ENCODE data around the gene KRTCAP3. TPM values are rescaled to one million over a fixed set of nuclear protein-coding genes. Genes with fewer than 3 reads are reported as not detected.

Gene KRTCAP3
- polyA plus RNA-seq, 1 donor (not counting 4 experiments of a cell fraction or from before 2014, with no cell fraction given) = 14.7 TPM

DNA sequence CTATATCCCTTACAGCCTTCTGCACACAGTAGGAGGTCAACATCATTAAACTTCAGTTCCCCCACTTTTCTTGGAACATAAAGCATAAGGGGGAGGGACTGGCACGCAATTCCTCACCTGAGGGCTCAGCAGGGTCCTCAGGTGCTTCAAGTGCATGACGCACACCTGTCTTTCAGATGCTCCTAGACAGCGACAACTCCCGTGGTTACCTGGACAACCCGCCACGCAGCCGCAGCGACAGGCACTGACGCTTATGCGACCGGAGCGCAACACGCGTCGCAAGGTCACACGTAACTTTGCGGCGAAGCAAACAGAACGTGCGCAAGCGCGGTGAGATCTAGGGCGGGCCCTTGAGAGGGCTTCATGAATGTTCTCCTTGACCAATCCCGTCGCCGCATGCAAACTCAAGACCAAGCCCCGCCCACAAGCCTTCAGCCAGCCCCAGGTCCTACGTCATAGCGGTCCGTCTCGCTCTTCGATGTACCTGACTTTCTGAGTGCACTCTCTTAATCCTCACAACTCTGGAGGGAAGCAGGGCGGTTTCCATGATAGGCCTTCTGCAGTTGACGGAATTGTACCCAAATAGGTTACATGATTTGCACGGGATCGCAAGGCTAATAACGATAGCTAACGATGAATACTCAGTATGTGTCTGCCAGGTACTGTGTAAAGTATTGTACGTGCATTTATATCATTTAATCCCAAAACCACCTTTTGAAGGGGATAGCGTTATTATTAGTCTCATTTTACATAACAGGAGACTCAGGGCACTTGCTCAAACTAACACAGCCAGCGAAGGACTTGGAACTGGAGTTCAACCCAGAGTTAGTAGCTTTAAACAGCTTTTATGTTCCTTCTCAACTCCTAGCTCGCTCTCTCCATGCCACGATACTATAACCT is 47.6 kb downstream of the KRTCAP3 start, which contains the start of gene IFT172:
TSS of gene IFT172 (minus strand) at position 246 of the 900 bp plus-strand sequence. CDS start at position 156, 90 bp downstream.
- FAIRE-seq = peak; percentile 92
- peak within 1 kb of the TSS; percentile 80 for H3K27ac ChIP-seq (ENCODE audit: control insufficient read depth, insufficient read depth, low read length)

GRCh38 chr2:27492557-27492956 is 50.4 kb downstream of the KRTCAP3 start:
- Histone ChIP-seq H3K27me3 (ENCODE audit: control insufficient read depth, extremely low read depth, insufficient read depth, low read length) (no peaks in the 10 kb centered on the region), H4K20me1 (ENCODE audit: control insufficient read depth, extremely low read depth, insufficient read depth, low read length) (no peaks in the 10 kb centered on the region), H2AFZ (ENCODE audit: control insufficient read depth, low read length) (no peak overlapping the region), H3K9me3 (ENCODE audit: control insufficient read depth, low read depth, low read length) (no peaks in the 10 kb centered on the region), H3K27ac (ENCODE audit: control insufficient read depth, insufficient read depth, low read length) (no peak overlapping the region), H3K79me2 (ENCODE audit: control insufficient read depth, insufficient read depth, low read length) (no peaks in the 10 kb centered on the region), H3K4me2 (ENCODE audit: control insufficient read depth, extremely low read depth, insufficient read depth, low read depth, low read length) (no peak overlapping the region), H3K9ac (ENCODE audit: control insufficient read depth, extremely low read depth, insufficient read depth, low read length) (no peak overlapping the region), H3K4me3 (ENCODE audit: control insufficient read depth in 2 of 3, extremely low read depth in 1 of 3, insufficient read depth in 2 of 3, low read depth in 1 of 3, low read length in 3 of 3) (no peak overlapping the region), H3K4me1 (ENCODE audit: control insufficient read depth, extremely low read depth, insufficient read depth, low read length) (peaks cover 25% of the 10 kb centered on the region), H3K36me3 (ENCODE audit: control insufficient read depth in 2 of 2, extremely low read depth in 1 of 2, insufficient read depth in 2 of 2, low read length in 2 of 2) (no peaks in the 10 kb centered on the region), H3K9me1 (ENCODE audit: control insufficient read depth, extremely low read depth, insufficient read depth, low read length) (no peaks in the 10 kb centered on the region)
- TF ChIP-seq CTCF (optimal IDR thresholded peaks at IDR 0.05 in 1 of 3, IDR thresholded peaks at IDR 0.05 in 1 of 3, conservative IDR thresholded peaks at IDR 0.05 in 1 of 3; ENCODE audit: extremely low read depth in 1 of 3, insufficient read depth in 2 of 3, low read length in 3 of 3) (no peak), EZH2 (IDR thresholded peaks at IDR 0.05; ENCODE audit: low read length) (no peak)
- FAIRE-seq (no peak), DNase-seq (ENCODE audit: low read depth, low spot score) (no peak)
- dilution Hi-C loops (cut with MboI; ENCODE audit: extremely low pct_ligation_motif_present, low sequenced_read_pairs) = no loop called here

More for the DNA sequence above, 47.6 kb downstream of the KRTCAP3 start, which contains the start of gene IFT172:
- Histone ChIP-seq H3K4me2 (ENCODE audit: control insufficient read depth, extremely low read depth, insufficient read depth, low read depth, low read length) (peak within 1 kb of the TSS; percentile 93), H3K27me3 (ENCODE audit: control insufficient read depth, extremely low read depth, insufficient read depth, low read length) (no peaks in the 10 kb centered on the region), H3K36me3 (ENCODE audit: control insufficient read depth in 2 of 2, extremely low read depth in 1 of 2, insufficient read depth in 2 of 2, low read length in 2 of 2) (peaks cover 0 to under 1% of the 10 kb centered on the region in 2 experiments), H3K4me1 (ENCODE audit: control insufficient read depth, extremely low read depth, insufficient read depth, low read length) (peaks cover 17% of the 10 kb centered on the region), H3K79me2 (ENCODE audit: control insufficient read depth, insufficient read depth, low read length) (no peaks in the 10 kb centered on the region), H2AFZ (ENCODE audit: control insufficient read depth, low read length) (peak within 1 kb of the TSS; percentile 93), H3K9ac (ENCODE audit: control insufficient read depth, extremely low read depth, insufficient read depth, low read length) (peak within 1 kb of the TSS; percentile 82), H3K4me3 (ENCODE audit: control insufficient read depth in 2 of 3, extremely low read depth in 1 of 3, insufficient read depth in 2 of 3, low read depth in 1 of 3, low read length in 3 of 3) (peak within 1 kb of the TSS; percentile 39 to 90 (median 63)), H4K20me1 (ENCODE audit: control insufficient read depth, extremely low read depth, insufficient read depth, low read length) (no peaks in the 10 kb centered on the region), H3K9me1 (ENCODE audit: control insufficient read depth, extremely low read depth, insufficient read depth, low read length) (no peaks in the 10 kb centered on the region), H3K9me3 (ENCODE audit: control insufficient read depth, low read depth, low read length) (no peaks in the 10 kb centered on the region)
- no peak for TF ChIP-seq EZH2 (IDR thresholded peaks at IDR 0.05; ENCODE audit: low read length)
- TF ChIP-seq CTCF (optimal IDR thresholded peaks at IDR 0.05 in 1 of 3, IDR thresholded peaks at IDR 0.05 in 1 of 3, conservative IDR thresholded peaks at IDR 0.05 in 1 of 3; ENCODE audit: extremely low read depth in 1 of 3, insufficient read depth in 2 of 3, low read length in 3 of 3) = no peak
- dilution Hi-C loops (cut with MboI; ENCODE audit: extremely low pct_ligation_motif_present, low sequenced_read_pairs) = no loop called here
- peak; percentile 100 for DNase-seq (ENCODE audit: low read depth, low spot score)

Measured in keratinocyte (primary cell).